Progenitor cell of endocrine pancreas (in vitro differentiated cells): Measurements from ENCODE around the gene EYA4. TPM values are rescaled to one million over a fixed set of nuclear protein-coding genes. Genes with fewer than 3 reads are reported as not detected.

Experiments used
- DNase-seq: peaks from one replicate; pipeline ENCODE4 v3.0.0; 2021; ENCODE audit warnings: low spot score; ENCODE audit not compliant: unreplicated experiment
- H3K27ac Mint-ChIP-seq: 2 replicates; pipeline ENCODE4 v1.8.0; 2021; ENCODE audit warnings: mild to moderate bottlenecking, moderate library complexity, mixed read lengths
- H3K27me3 Mint-ChIP-seq: 2 replicates; pipeline ENCODE4 v1.8.0; 2021; ENCODE audit warnings: mixed read lengths
- H3K36me3 Mint-ChIP-seq: 2 replicates; pipeline ENCODE4 v1.8.0; 2022; ENCODE audit warnings: mixed read lengths; ENCODE audit not compliant: insufficient read depth
- H3K4me1 Mint-ChIP-seq: 2 replicates; pipeline ENCODE4 v1.8.0; 2021; ENCODE audit warnings: low read depth, mixed read lengths
- H3K4me3 Mint-ChIP-seq: 2 replicates; pipeline ENCODE4 v1.8.0; 2021; ENCODE audit warnings: low read depth, mild to moderate bottlenecking, moderate library complexity, mixed read lengths
- H3K9me3 Mint-ChIP-seq: 2 replicates; pipeline ENCODE4 v1.8.0; 2021; ENCODE audit warnings: low read depth, mixed read lengths
- CTCF ChIP-seq: fragments of 200-600 bp; sonication (generic); IDR thresholded peaks from one replicate; pipeline ENCODE4 v1.5.0; 2021; ENCODE audit warnings: antibody characterized with exemption, mild to moderate bottlenecking; ENCODE audit not compliant: unreplicated experiment
- total RNA-seq: library from RNA; stranded (reverse); gene quantifications from 2 replicates; pipeline ENCODE4 v1.2.1, GENCODE V29; 2021

EYA4 gene
- total RNA-seq, 1 donor from 2014 or later: 0.41 TPM

- Mint-ChIP-seq H3K27ac (no peak overlapping the region), H3K9me3 (peaks cover 4% of the 10 kb centered on the region), H3K36me3 (peaks cover 2% of the 10 kb centered on the region), H3K27me3 (no peaks in the 10 kb centered on the region), H3K4me3 (no peak overlapping the region), H3K4me1 (no peaks in the 10 kb centered on the region)
- TF ChIP-seq CTCF: no peak
- no peak for DNase-seq
Measured at GRCh38 chr6:133306931-133307330, 65.8 kb downstream of the EYA4 start.

GRCh38 chr6:133309579-133309978, 68.4 kb downstream of the EYA4 start:
- TF ChIP-seq CTCF: no peak
- Mint-ChIP-seq H3K4me1 (no peaks in the 10 kb centered on the region), H3K27ac (no peak overlapping the region), H3K9me3 (peaks cover 4% of the 10 kb centered on the region), H3K36me3 (peaks cover 2% of the 10 kb centered on the region), H3K4me3 (no peak overlapping the region), H3K27me3 (no peaks in the 10 kb centered on the region)
- DNase-seq: no peak

GRCh38 chr6:133312006-133312405, 70.8 kb downstream of the EYA4 start:
- H3K27ac Mint-ChIP-seq: no peak overlapping the region
- H3K27me3 Mint-ChIP-seq: no peaks in the 10 kb centered on the region
- no peak for TF ChIP-seq CTCF

GRCh38 chr6:133313068-133313467, 71.9 kb downstream of the EYA4 start:
- no peak for DNase-seq
- no peak overlapping the region for H3K27ac Mint-ChIP-seq
- H3K9me3 Mint-ChIP-seq: peaks cover under 1% of the 10 kb centered on the region

More at GRCh38 chr6:133312006-133312405, 70.8 kb downstream of the EYA4 start:
- no peaks in the 10 kb centered on the region for H3K4me1 Mint-ChIP-seq
- peaks cover 2% of the 10 kb centered on the region for H3K36me3 Mint-ChIP-seq
- peaks cover 4% of the 10 kb centered on the region for H3K9me3 Mint-ChIP-seq
- no peak for DNase-seq
- H3K4me3 Mint-ChIP-seq: no peak overlapping the region

GRCh38 chr6:133314947-133315346, 73.8 kb downstream of the EYA4 start:
- no peak for TF ChIP-seq CTCF
- Mint-ChIP-seq H3K27ac (no peak overlapping the region), H3K9me3 (no peaks in the 10 kb centered on the region), H3K27me3 (peaks cover 6% of the 10 kb centered on the region), H3K36me3 (no peaks in the 10 kb centered on the region), H3K4me3 (no peak overlapping the region), H3K4me1 (no peaks in the 10 kb centered on the region)
- DNase-seq: no peak

More at GRCh38 chr6:133313068-133313467, 71.9 kb downstream of the EYA4 start:
- no peaks in the 10 kb centered on the region for H3K36me3 Mint-ChIP-seq
- no peak overlapping the region for H3K4me3 Mint-ChIP-seq
- H3K4me1 Mint-ChIP-seq: no peaks in the 10 kb centered on the region
- peaks cover under 1% of the 10 kb centered on the region for H3K27me3 Mint-ChIP-seq
- TF ChIP-seq CTCF: no peak
